Urinary bladder (tissue), 4 donors: ENCODE measurements around the gene NOB1. TPM values are rescaled to one million over a fixed set of nuclear protein-coding genes. Genes with fewer than 3 reads are reported as not detected.
A peak's percentile ranks its signal among the peaks of the same experiment; 100 is the strongest.
"Not testable (repeated sequence)": the region's sequence is repeated elsewhere in the genome, so short reads cannot be mapped to it uniquely, and the experiment has no call there.

Experiments
- DNase-seq: peaks from one replicate; pipeline ENCODE4 v3.0.0-alpha.2; 2015; ENCODE audit errors: extremely low spot score
- H3K27ac ChIP-seq: one replicate; pipeline ENCODE4 v1.5.1; 2013; ENCODE audit warnings: low read depth, mild to moderate bottlenecking, moderate library complexity
- H3K36me3 ChIP-seq: one replicate; pipeline ENCODE4 v1.6.1; 2013; ENCODE audit warnings: mild to moderate bottlenecking, moderate library complexity; ENCODE audit not compliant: insufficient read depth
- H3K4me1 ChIP-seq: one replicate; pipeline ENCODE4 v1.6.1; 2013; ENCODE audit warnings: mild to moderate bottlenecking, moderate library complexity; ENCODE audit not compliant: insufficient read depth
- H3K4me3 ChIP-seq: one replicate; pipeline ENCODE4 v1.5.1; 2013; ENCODE audit warnings: low read depth, low read length
- WGBS: extraction: QIAGEN DNeasy Blood & Tissue Kit; methylation state at CpG from one replicate; pipeline ENCODE4 v1.1.7; 2013; 5-methylcytosine and 5-hydroxymethylcytosine counted together
- polyA plus RNA-seq: library from polyadenylated mRNA; stranded (reverse); fragments of 200-250 nt; gene quantifications from one replicate; pipeline ENCODE4 v1.2.3, GENCODE V29; 2013
- total RNA-seq: library from RNA; depleted of rRNA; stranded (reverse); fragments of >200 nt; gene quantifications from one replicate; pipeline ENCODE4 v1.2.3, GENCODE V29; 2014
- donor health status: healthy with polysubstance abuse.
- donor health status: healthy.

The NOB1 gene
- total and polyA plus RNA-seq, 2 donors, result 9.8 to 48.7 TPM

DNA sequence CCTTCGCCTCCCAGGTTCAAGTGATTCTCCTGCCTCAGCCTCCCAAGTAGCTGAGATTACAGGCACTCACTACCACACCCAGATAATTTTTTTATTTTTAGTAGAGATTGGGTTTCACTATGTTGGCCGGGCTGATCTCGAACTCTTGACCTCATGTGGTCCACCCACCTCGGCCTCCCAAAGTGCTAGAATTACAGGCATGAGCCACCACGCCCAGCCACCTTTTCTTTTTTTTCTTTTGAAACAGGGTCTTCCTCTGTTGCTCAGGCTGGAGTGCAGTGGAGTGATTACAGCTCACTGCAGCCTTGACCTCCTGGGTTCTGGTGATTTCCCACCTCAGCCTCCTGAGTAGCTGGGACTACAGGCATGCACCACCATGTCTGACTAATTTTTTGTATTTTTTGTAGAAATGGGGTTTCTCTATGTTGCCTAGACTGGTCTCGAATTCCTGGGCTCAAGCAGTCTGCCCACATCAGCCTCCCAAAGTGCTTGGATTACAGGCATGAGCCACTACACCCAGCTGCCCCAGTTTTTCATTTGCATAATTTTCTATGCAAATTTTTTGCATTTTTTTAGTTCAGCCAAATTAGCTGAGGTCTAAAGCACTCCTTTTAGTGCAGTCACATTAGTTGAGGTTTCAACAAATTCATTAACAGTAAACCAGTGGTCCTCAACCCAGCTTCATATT is 18.7 kb upstream of the NOB1 start:
- no peaks in the 10 kb centered on the region for H3K36me3 ChIP-seq
- H3K4me1 ChIP-seq, result no peaks in the 10 kb centered on the region
- DNase-seq, result no peak
- WGBS, result 79% methylated on average over 6 of the region's 6 CpGs
- H3K4me3 ChIP-seq, result no peak overlapping the region
- no peak overlapping the region for H3K27ac ChIP-seq

DNA sequence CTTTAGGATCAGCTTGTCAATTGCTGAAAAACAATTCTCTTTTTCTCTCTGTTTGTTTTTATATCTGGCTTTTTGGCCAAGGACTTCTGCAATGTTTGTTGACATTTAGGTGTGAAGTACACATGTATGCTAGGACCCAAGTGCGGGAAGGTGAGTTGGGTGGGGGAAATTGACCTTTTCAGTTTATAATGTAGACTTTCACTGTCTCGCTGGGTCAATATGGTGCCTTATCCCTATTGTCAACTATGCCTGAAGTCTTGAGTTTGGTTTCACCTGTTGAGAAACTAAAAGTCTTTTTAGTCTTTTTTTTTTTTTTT is 16.9 kb upstream of the NOB1 start:
- no peak overlapping the region for H3K4me3 ChIP-seq
- no peak for DNase-seq
- H3K36me3 ChIP-seq, result no peaks in the 10 kb centered on the region
- H3K4me1 ChIP-seq, result no peaks in the 10 kb centered on the region
- no peak overlapping the region for H3K27ac ChIP-seq
- WGBS, result 98% methylated on average over 2 of the region's 2 CpGs

DNA sequence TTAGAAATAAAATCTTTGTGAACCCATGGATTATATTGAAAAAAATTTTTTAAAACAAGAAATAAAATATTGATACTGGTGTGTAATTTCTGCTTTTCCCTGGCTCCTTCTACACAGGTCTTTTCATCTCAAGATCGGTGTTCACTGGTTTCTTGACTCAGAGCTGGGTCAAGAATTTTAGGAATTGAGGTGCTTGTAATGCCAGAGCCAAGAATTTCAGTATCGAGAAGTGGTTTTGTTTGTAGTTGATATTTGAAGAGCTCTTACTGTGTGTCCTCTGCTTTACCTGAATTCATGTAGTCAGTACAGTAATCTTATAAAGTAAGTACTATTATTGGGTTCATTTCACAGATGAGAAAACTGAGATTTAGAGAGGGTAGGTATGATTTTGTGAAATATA is 14.7 kb upstream of the NOB1 start:
- 37% methylated on average over 2 of the region's 2 CpGs for WGBS
- H3K36me3 ChIP-seq, result no peaks in the 10 kb centered on the region
- DNase-seq, result no peak
- H3K4me3 ChIP-seq, result no peak overlapping the region
- H3K4me1 ChIP-seq, result no peaks in the 10 kb centered on the region
- H3K27ac ChIP-seq, result no peak overlapping the region

- Histone ChIP-seq H3K36me3 (no peaks in the 10 kb centered on the region), H3K27ac (no peak overlapping the region), H3K4me1 (no peaks in the 10 kb centered on the region), H3K4me3 (no peak overlapping the region)
- WGBS, result 86% methylated on average over 6 of the region's 6 CpGs
- DNase-seq, result no peak
Observed at GRCh38 chr16:69768666-69769065, 13.9 kb upstream of the NOB1 start.

DNA sequence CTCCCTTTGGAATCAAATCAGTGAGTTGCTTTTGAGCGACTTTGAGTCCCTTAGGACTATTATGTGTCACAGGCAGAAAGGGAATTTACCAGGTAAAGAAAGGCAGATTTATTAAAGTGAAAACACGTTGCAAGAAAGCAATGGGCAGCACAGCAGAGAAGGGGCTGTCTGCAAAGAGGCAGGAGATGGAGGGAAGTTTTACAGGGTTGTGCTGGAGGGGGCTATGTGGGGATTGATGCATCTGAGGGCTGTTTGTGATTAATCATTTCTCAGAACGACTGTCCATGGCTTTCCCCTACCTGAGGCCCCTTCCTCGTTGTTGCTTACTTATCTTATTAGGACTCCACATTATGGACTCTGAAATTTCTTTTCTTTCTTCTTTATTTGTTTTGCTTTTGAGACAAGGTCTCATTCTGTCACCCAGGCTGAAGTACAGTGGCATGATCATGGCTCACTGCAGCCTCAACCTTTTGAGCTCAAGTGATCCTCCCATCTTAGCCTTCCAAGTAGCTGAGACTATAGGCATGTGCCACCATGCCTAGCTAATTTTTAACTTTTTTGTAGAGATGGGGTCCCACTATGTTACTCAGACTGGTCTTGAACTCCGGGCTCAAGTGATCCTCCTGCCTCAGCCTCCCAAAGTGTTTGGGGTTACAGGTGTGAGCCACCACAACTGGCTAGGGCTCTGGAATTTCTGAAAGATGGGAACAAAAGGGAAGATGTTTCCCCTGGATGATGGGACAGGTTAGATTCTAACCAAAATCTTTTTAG is 12.9 kb upstream of the NOB1 start:
- Histone ChIP-seq H3K36me3 (no peaks in the 10 kb centered on the region), H3K27ac (no peak overlapping the region), H3K4me3 (no peak overlapping the region), H3K4me1 (no peaks in the 10 kb centered on the region)
- DNase-seq, result no peak
- WGBS, result 85% methylated on average over 5 of the region's 5 CpGs

DNA sequence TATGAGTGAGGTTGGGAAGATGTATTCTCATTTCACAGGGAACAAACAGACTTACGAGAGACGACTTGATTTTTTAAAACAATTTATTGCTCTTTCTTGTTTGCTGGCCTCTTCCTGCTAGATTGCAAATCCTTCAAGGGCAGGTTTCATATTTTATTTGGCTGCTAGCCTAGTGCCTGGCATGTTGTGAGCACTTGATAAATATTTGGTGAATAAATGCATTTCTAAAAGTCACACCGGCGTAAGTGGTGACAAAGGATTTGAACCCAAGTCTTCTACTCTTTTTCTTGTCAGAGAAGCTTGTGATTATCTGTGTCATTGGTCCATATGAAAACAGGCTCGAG is 8.8 kb upstream of the NOB1 start:
- H3K4me3 ChIP-seq, result peak overlapping the region; percentile 98
- WGBS, result 58% methylated on average over 5 of the region's 5 CpGs
- no peak for DNase-seq
- no peaks in the 10 kb centered on the region for H3K36me3 ChIP-seq
- H3K4me1 ChIP-seq, result no peaks in the 10 kb centered on the region
- H3K27ac ChIP-seq, result peak overlapping the region; percentile 16

DNA sequence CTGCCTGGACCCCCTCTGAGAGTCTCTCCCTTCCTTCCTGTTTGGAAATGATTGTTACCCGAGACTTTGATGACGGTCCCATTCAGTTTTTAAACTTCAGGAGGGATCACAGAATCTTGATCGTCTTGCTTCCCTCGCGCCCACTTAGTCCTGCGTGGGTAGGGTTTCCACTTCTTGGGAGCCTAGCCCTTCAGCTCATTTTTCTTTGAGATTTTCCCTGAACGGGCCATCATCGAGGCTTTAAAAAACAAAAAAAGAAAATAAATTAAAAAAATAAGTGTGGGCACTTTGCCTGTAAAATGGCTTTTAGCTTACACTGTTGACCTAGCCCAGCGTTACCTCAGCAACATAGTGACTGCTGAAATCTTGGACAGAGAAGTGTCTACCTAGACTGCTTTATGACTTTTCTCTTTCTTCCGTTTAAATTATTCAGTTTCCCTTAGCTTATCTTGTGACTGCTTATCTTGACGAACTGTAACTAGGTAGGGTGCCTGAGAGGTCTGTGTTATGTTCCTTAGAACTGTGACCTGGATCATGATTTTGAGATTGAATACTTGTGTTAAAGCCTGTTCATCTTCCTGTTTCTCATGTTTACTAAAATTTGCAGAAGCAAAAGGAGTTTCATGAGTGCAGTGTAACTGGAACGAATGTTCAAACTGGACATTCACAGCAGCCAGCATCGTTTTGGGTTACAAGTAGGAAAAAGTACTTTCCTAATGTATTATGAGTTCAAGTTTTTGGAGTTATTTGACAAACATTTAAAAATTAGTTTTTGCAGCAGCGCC is 8.3 kb upstream of the NOB1 start:
- 8% methylated on average over 14 of the region's 14 CpGs for WGBS
- peak overlapping the region; percentile 98 for H3K4me3 ChIP-seq
- DNase-seq, result peak; percentile 7
- H3K36me3 ChIP-seq, result no peaks in the 10 kb centered on the region
- H3K4me1 ChIP-seq, result no peaks in the 10 kb centered on the region
- peak overlapping the region; percentile 94 for H3K27ac ChIP-seq

DNA sequence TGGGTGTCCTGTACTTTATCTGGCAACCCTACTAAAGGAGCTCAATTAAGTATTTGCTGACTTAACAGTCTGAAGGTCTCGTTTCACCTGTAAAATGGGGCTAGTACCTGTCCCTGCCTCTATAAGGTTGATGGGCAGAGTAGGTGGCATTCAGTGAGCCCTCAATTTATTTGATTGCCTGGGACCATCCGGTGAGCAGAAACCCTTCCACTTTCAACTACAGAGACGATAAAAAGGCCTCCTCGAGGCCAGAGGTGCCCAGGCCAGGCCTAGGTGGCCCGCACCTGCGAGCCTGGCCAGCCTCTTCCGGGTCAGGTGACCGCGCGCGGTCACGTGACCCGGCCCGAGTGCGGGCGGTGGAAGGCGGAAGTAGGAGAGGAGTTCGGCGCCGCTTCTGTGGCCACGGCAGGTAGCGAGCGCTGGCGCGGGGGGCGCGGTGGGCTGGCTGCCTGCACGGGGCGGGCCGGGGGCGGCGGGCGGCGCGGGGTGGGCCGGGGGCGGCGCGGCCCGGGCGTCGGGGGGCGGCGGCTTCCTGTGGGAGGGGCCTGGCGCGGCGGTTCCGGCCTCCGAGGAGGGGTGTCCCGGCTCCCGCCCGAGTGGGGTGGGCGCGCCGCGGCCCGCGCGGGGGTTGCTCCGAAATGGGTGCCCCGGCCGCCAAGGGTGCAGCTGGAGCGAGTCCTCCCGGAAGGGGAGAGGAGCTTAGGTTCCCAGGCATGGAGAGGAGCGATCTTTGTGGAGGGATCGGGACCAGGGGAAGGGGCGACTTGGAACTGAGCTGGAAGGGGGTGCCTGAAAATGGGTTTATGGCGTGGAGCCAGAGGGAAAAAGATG is 7.5 kb upstream of the NOB1 start, which contains the start of gene WWP2:
Gene WWP2, plus strand, starts transcription at position 350 of the 831 bp plus-strand sequence. CDS start 24,679 bp downstream, outside the sequence.
- WGBS, result under 1% methylated on average over 68 of the region's 68 CpGs
- Histone ChIP-seq H3K27ac (peak within 1 kb of the TSS; percentile 95), H3K4me3 (peak within 1 kb of the TSS; percentile 98), H3K4me1 (no peaks in the 10 kb centered on the region), H3K36me3 (no peaks in the 10 kb centered on the region)
- no peak for DNase-seq

- H3K36me3 ChIP-seq, H3K4me3 ChIP-seq, H3K4me1 ChIP-seq, DNase-seq, H3K27ac ChIP-seq: not testable (repeated sequence)
- 77% methylated on average over 13 of the region's 13 CpGs for WGBS
Observed at GRCh38 chr16:69757375-69757774, 2.6 kb upstream of the NOB1 start.

GRCh38 chr16:69756705-69757104 is 2.0 kb upstream of the NOB1 start:
- no peak overlapping the region for H3K4me3 ChIP-seq
- DNase-seq, result no peak
- no peak overlapping the region for H3K27ac ChIP-seq
- WGBS, result 94% methylated on average over 10 of the region's 10 CpGs
- H3K36me3 ChIP-seq, result no peaks in the 10 kb centered on the region
- no peaks in the 10 kb centered on the region for H3K4me1 ChIP-seq

DNA sequence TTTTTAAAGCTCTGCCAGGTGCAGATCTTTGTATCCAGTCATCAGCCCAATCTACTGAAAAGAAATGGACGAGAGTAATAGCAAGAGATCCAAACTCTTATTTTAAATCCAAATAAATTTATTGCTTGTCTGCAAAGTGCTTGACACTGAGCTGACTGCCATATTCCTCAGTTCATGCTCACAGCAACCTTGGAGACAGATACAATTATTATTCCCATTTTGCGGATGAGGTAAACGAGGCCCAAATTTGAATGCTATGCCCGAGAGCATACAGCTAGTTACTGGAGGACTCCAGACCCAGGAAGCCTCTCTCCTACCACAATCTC is 620 bp downstream of the NOB1 start:
- H3K4me3 ChIP-seq, result peak overlapping the region; percentile 78
- peaks cover 2% of the 10 kb centered on the region for H3K36me3 ChIP-seq
- WGBS, result 10% methylated on average over 4 of the region's 4 CpGs
- no peak for DNase-seq
- H3K4me1 ChIP-seq, result no peaks in the 10 kb centered on the region
- H3K27ac ChIP-seq, result no peak overlapping the region

GRCh38 chr16:69748694-69749345 is 5.9 kb downstream of the NOB1 start:
- 89% methylated on average over 20 of the region's 20 CpGs for WGBS
- DNase-seq, result no peak
- peaks cover 11% of the 10 kb centered on the region for H3K36me3 ChIP-seq
- H3K4me3 ChIP-seq, result no peak overlapping the region
- no peak overlapping the region for H3K27ac ChIP-seq
- H3K4me1 ChIP-seq, result no peaks in the 10 kb centered on the region

DNA sequence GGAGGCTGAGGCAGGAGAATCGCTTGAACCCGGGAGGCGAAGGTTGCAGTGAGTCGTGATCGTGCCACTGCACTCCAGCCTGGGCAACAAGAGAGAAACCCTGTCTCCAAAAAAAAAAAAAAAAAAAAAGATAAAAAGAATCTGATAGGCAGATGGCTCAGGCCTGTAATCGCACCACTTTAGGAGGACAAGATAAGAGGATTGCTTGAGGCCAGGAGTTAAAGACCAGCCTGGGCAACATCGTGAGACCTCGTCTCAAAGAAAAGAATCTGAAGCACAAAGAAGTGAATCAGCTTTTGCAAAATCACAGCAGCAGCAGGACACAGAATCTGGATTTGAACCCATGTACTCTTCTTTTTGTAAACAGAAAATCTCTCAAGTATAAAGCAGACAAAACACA is 7.6 kb downstream of the NOB1 start:
- no peak overlapping the region for H3K27ac ChIP-seq
- WGBS, result 84% methylated on average over 8 of the region's 8 CpGs
- H3K4me3 ChIP-seq, result no peak overlapping the region
- peaks cover 11% of the 10 kb centered on the region for H3K36me3 ChIP-seq
- no peaks in the 10 kb centered on the region for H3K4me1 ChIP-seq
- no peak for DNase-seq
